BLaER1 treated with 17β-estradiol and CSF1 and Interleukin-3, amounts not matched to agents 10 nM and 100 nM (cell line): ENCODE measurements around the gene UBAP1L.

Experiments used
- H3K27ac ChIP-seq, 11 experiments: shearing (Covaris generic); formaldehyde crosslinking; 2 replicates each; pipeline ENCODE4 v1.8.1; 2022
- H3K27me3 ChIP-seq, 11 experiments: shearing (Covaris generic); formaldehyde crosslinking; 2 replicates each; pipeline ENCODE4 v1.8.1; 2022
- H3K36me3 ChIP-seq, 11 experiments: shearing (Covaris generic); formaldehyde crosslinking; 2 replicates each; pipeline ENCODE4 v1.8.1; 2022
- H3K4me1 ChIP-seq, 10 experiments: shearing (Covaris generic); formaldehyde crosslinking; 2 replicates each; pipeline ENCODE4 v1.8.1; 2022
- H3K4me2 ChIP-seq, 11 experiments: shearing (Covaris generic); formaldehyde crosslinking; 2 replicates each; pipeline ENCODE4 v1.8.1; 2022
- H3K4me3 ChIP-seq, 10 experiments: shearing (Covaris generic); formaldehyde crosslinking; 2 replicates each; pipeline ENCODE4 v1.8.1; 2022
- H3K9ac ChIP-seq, 11 experiments: shearing (Covaris generic); formaldehyde crosslinking; 2 replicates each; pipeline ENCODE4 v1.8.1; 2022
- H3K9me3 ChIP-seq, 11 experiments: shearing (Covaris generic); formaldehyde crosslinking; replicated peaks in 1 of 11; 2 replicates each; pipeline ENCODE4 v1.8.1; 2022
- H4K20me1 ChIP-seq, 11 experiments: shearing (Covaris generic); formaldehyde crosslinking; 2 replicates each; pipeline ENCODE4 v1.8.1; 2022
- Cebpa-rat ChIP-seq, 11 experiments: shearing (Covaris generic); IDR thresholded peaks; 2 replicates each; pipeline ENCODE4 v1.8.1; 2022

The UBAP1L gene

GRCh38 chr15:65134538-65134937, 19.5 kb upstream of the UBAP1L start:
- peaks cover 18 to 33% (median 29%) of the 10 kb centered on the region in 10 experiments for H3K4me1 ChIP-seq
- H3K36me3 ChIP-seq: peaks cover 15 to 33% (median 24%) of the 10 kb centered on the region in 11 experiments
- H3K9ac ChIP-seq: no peak overlapping the region; a peak in 1 of 22 replicates
- peaks cover 16 to 38% (median 31%) of the 10 kb centered on the region in 11 experiments; a peak in 20 of 22 replicates for H4K20me1 ChIP-seq
- peak overlapping the region in 7 of 10 experiments; percentile 76 to 97 (median 95); a peak in 6 of 20 replicates for H3K4me3 ChIP-seq
- H3K27ac ChIP-seq: no peak overlapping the region
- peaks cover 27 to 41% (median 34%) of the 10 kb centered on the region in 11 experiments for H3K9me3 ChIP-seq
- H3K27me3 ChIP-seq: no peaks in the 10 kb centered on the region
- peak overlapping the region; percentile 75 to 99 (median 94); a peak in 21 of 22 replicates for H3K4me2 ChIP-seq
- no peak for TF ChIP-seq Cebpa-rat (IDR thresholded peaks at IDR 0.05)

DNA sequence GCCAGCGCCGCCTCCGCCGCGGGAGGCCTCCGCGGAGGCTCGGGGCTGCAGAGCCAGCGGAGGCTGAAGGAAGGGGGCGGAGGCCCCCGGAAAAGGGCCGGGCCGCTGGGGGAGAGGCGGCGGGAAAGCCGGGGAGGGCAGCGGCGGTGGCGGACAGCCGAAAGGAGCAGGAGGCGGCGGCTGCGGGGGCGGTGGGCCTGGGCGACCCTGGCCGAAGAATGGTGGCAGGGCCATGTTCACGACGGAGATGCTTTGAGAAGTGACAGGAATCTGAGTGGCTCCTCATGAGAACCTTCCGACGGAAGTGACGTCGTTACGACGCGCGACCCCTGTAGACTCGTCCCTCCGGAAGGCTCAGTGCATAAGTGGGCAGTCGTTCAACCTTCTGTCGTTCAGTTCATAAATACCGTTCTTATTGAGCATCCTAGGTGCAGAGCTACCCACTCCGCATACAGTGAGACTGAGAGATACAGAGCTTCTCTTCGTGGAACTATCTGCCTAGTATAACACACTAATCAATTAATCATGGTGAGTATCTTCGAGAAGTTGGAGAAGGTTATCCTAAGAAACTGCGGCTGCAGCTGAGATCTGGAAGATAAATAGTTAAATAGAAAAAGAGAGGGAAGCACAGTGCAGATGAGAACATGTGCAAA, 18.7 kb upstream of the UBAP1L start, which contains the start of gene PDCD7:
Gene PDCD7, minus strand, starts transcription at position 261 of the 653 bp plus-strand sequence. Its CDS starts 27 bp downstream, at position 234.
- Histone ChIP-seq H4K20me1 (peaks cover 23 to 46% (median 40%) of the 10 kb centered on the region in 11 experiments; a peak in 20 of 22 replicates), H3K36me3 (peaks cover 24 to 42% (median 33%) of the 10 kb centered on the region in 11 experiments), H3K9ac (peak within 1 kb of the TSS; percentile 89 to 98 (median 91)), H3K4me2 (peak within 1 kb of the TSS; percentile 75 to 99 (median 94)), H3K27me3 (no peaks in the 10 kb centered on the region), H3K4me3 (peak within 1 kb of the TSS; percentile 76 to 97 (median 94)), H3K4me1 (peaks cover 18 to 33% (median 29%) of the 10 kb centered on the region in 10 experiments), H3K9me3 (peaks cover 27 to 34% (median 29%) of the 10 kb centered on the region in 11 experiments), H3K27ac (peak within 1 kb of the TSS; percentile 74 to 96 (median 91))
- no peak for TF ChIP-seq Cebpa-rat (IDR thresholded peaks at IDR 0.05)

GRCh38 chr15:65132878-65133547, 18.0 kb upstream of the UBAP1L start:
- H3K9ac ChIP-seq: peak overlapping the region; percentile 89 to 98 (median 91)
- peak overlapping the region; percentile 74 to 96 (median 91) for H3K27ac ChIP-seq
- peaks cover 30 to 46% (median 40%) of the 10 kb centered on the region in 11 experiments for H3K36me3 ChIP-seq
- H3K4me3 ChIP-seq: peak overlapping the region; percentile 76 to 97 (median 94)
- H3K4me2 ChIP-seq: peak overlapping the region; percentile 75 to 99 (median 94)
- H4K20me1 ChIP-seq: peaks cover 23 to 53% (median 46%) of the 10 kb centered on the region in 11 experiments; a peak in 20 of 22 replicates
- peaks cover 20 to 28% (median 22%) of the 10 kb centered on the region in 11 experiments for H3K9me3 ChIP-seq
- no peak for TF ChIP-seq Cebpa-rat (IDR thresholded peaks at IDR 0.05)
- no peaks in the 10 kb centered on the region for H3K27me3 ChIP-seq
- peaks cover 18 to 33% (median 29%) of the 10 kb centered on the region in 10 experiments for H3K4me1 ChIP-seq

GRCh38 chr15:65130941-65131340, 15.9 kb upstream of the UBAP1L start:
- Histone ChIP-seq H3K9ac (peak overlapping the region in 6 of 11 experiments; percentile 0 to 91 (median 38); a peak in 4 of 22 replicates), H3K4me2 (peak overlapping the region in 5 of 11 experiments; percentile 30 to 99 (median 60); a peak in 7 of 22 replicates), H3K36me3 (peaks cover 50 to 55% (median 52%) of the 10 kb centered on the region in 11 experiments), H3K4me1 (peaks cover 18 to 33% (median 29%) of the 10 kb centered on the region in 10 experiments), H3K4me3 (no peak overlapping the region), H3K9me3 (peaks cover 0 to 7% (median 2%) of the 10 kb centered on the region in 11 experiments; a peak in 9 of 22 replicates), H3K27me3 (no peaks in the 10 kb centered on the region), H4K20me1 (peaks cover 24 to 71% (median 53%) of the 10 kb centered on the region in 11 experiments; a peak in 20 of 22 replicates), H3K27ac (no peak overlapping the region)
- no peak for TF ChIP-seq Cebpa-rat (IDR thresholded peaks at IDR 0.05)

DNA sequence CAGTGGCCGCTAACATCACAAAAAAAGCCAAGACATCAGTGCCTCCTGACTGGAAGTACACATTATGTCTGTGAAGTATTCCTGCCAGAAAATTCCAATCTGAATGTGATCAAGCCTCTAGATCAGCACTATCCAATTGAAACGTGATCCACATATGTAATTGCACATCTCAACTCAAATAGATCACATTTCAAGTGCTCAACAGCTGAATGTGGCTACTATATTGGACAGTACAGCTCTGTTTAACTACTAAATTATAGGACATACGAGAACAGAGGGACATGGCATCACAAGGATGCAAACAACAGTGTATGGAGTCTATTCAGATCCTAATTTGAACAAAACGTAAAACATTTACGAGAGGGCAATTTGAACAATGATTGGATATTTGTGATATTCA, 542 bp upstream of the UBAP1L start:
- no peak overlapping the region for H3K4me2 ChIP-seq
- no peak for TF ChIP-seq Cebpa-rat (IDR thresholded peaks at IDR 0.05)
- H3K9ac ChIP-seq: no peak overlapping the region
- H4K20me1 ChIP-seq: peaks cover 0 to 26% (median 6%) of the 10 kb centered on the region in 11 experiments; a peak in 12 of 22 replicates
- no peak overlapping the region for H3K4me3 ChIP-seq
- no peak overlapping the region for H3K27ac ChIP-seq
- H3K36me3 ChIP-seq: peaks cover 87 to 100% (median 95%) of the 10 kb centered on the region in 11 experiments
- no peaks in the 10 kb centered on the region for H3K27me3 ChIP-seq
- no peaks in the 10 kb centered on the region for H3K9me3 ChIP-seq
- no peaks in the 10 kb centered on the region; a peak in 1 of 20 replicates for H3K4me1 ChIP-seq

DNA sequence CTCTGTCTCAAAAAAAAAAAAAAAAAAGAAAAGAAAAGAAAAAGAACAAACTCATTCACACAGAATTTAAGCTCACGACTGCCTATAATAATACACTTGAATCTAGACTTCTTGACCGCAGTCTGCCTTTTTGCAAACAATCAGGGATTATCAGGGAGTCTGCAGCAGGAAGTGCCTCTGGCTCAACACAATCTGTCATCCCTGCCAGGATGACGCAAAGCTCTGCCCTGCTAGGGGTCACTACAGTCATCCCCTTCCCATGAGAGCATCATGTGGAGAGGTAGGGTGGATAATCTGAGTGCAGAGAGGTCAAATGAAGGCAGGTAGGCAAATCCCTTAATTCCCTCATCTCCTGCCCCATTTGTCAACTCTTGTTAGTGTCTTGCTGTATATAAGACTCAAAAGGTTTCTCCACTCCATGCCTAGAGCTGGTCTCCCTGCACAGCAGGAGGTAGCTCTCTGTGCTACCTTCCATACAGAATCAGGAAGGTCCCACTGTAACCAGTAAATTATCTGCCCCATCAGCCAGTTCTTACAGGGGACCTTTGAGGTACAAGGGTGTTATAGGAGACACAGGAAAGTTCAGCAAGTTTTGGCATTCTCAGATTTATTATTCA, 4.2 kb downstream of the UBAP1L start:
- Histone ChIP-seq H3K4me1 (no peaks in the 10 kb centered on the region; a peak in 1 of 20 replicates), H3K36me3 (peaks cover 51 to 83% (median 67%) of the 10 kb centered on the region in 11 experiments), H3K27ac (no peak overlapping the region), H3K27me3 (no peaks in the 10 kb centered on the region), H3K9ac (no peak overlapping the region), H3K9me3 (no peaks in the 10 kb centered on the region), H3K4me2 (no peak overlapping the region), H4K20me1 (peaks cover 0 to 15% (median 0%) of the 10 kb centered on the region in 11 experiments; a peak in 2 of 22 replicates), H3K4me3 (no peak overlapping the region)
- no peak for TF ChIP-seq Cebpa-rat (IDR thresholded peaks at IDR 0.05)

GRCh38 chr15:65106011-65106590, 8.9 kb downstream of the UBAP1L start:
- no peak overlapping the region; a peak in 1 of 22 replicates for H3K9ac ChIP-seq
- no peak overlapping the region for H3K4me2 ChIP-seq
- TF ChIP-seq Cebpa-rat (IDR thresholded peaks at IDR 0.05): no peak
- H4K20me1 ChIP-seq: peaks cover 0 to 8% (median 0%) of the 10 kb centered on the region in 11 experiments; a peak in 5 of 22 replicates
- H3K27ac ChIP-seq: no peak overlapping the region
- peaks cover 0 to 13% (median 6%) of the 10 kb centered on the region in 10 experiments; a peak in 12 of 20 replicates for H3K4me1 ChIP-seq
- no peaks in the 10 kb centered on the region for H3K27me3 ChIP-seq
- no peak overlapping the region for H3K4me3 ChIP-seq
- H3K9me3 ChIP-seq: no peaks in the 10 kb centered on the region
- H3K36me3 ChIP-seq: peaks cover 29 to 77% (median 42%) of the 10 kb centered on the region in 11 experiments

DNA sequence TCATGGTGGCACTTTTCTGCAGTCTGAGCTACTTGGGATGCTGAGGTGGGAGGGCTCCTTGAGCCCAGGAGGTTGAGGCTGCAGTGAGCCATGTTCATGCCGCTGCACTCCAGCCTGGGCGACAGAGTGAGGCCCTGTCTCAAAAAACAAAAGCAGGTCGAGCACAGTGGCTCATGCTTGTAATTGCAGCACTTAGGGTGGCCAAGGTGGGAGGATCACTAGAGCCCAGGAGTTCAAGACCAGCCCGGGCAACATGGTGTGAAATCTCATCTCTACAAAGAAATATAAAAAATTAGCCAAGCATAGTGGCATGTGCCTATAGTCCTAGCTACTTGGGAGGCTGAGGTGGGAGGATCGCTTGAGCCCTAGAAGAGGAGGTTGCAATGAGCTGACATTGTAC, 10.0 kb downstream of the UBAP1L start:
- no peak overlapping the region for H3K27ac ChIP-seq
- H4K20me1 ChIP-seq: peaks cover 0 to 12% (median 0%) of the 10 kb centered on the region in 11 experiments; a peak in 3 of 22 replicates
- H3K4me2 ChIP-seq: no peak overlapping the region
- no peak for TF ChIP-seq Cebpa-rat (IDR thresholded peaks at IDR 0.05)
- H3K36me3 ChIP-seq: peaks cover 34 to 79% (median 47%) of the 10 kb centered on the region in 11 experiments
- no peaks in the 10 kb centered on the region; a peak in 1 of 22 replicates for H3K27me3 ChIP-seq
- H3K4me3 ChIP-seq: no peak overlapping the region
- peaks cover 0 to 18% (median 8%) of the 10 kb centered on the region in 10 experiments; a peak in 12 of 20 replicates for H3K4me1 ChIP-seq
- H3K9ac ChIP-seq: no peak overlapping the region
- no peaks in the 10 kb centered on the region for H3K9me3 ChIP-seq
